Choroid plexus epithelial cell (primary cell): ENCODE measurements around the gene RPL18A.

Source experiments
- DNase-seq: peaks from one replicate; pipeline ENCODE4 v3.0.0-alpha.2; 2010; ENCODE audit warnings: low read depth
- H3K4me3 ChIP-seq: 2 replicates; pipeline ENCODE4 v1.5.1; 2011; ENCODE audit warnings: low read depth, mild to moderate bottlenecking, control low read depth, low read length, moderate library complexity
- CTCF ChIP-seq: conservative IDR thresholded peaks from 2 replicates; pipeline ENCODE4 v1.5.1; 2011; ENCODE audit warnings: low read depth, mild to moderate bottlenecking, control low read depth, inconsistent platforms, low read length, moderate library complexity

The RPL18A gene

GRCh38 chr19:17824339-17824738, 35.4 kb upstream of the RPL18A start:
- no peak overlapping the region for H3K4me3 ChIP-seq
- no peak for DNase-seq
- no peak for TF ChIP-seq CTCF

GRCh38 chr19:17826508-17827056, 33.1 kb upstream of the RPL18A start:
- TF ChIP-seq CTCF, result no peak
- H3K4me3 ChIP-seq, result no peak overlapping the region
- no peak for DNase-seq

GRCh38 chr19:17829855-17830566, 29.7 kb upstream of the RPL18A start:
- TF ChIP-seq CTCF, result no peak
- peak; percentile 33 for DNase-seq
- H3K4me3 ChIP-seq, result peak overlapping the region; percentile 31

- DNase-seq, result peak; percentile 84
- H3K4me3 ChIP-seq, result peak overlapping the region; percentile 31
- TF ChIP-seq CTCF, result no peak
Measured at GRCh38 chr19:17830567-17831418, 28.9 kb upstream of the RPL18A start.

DNA sequence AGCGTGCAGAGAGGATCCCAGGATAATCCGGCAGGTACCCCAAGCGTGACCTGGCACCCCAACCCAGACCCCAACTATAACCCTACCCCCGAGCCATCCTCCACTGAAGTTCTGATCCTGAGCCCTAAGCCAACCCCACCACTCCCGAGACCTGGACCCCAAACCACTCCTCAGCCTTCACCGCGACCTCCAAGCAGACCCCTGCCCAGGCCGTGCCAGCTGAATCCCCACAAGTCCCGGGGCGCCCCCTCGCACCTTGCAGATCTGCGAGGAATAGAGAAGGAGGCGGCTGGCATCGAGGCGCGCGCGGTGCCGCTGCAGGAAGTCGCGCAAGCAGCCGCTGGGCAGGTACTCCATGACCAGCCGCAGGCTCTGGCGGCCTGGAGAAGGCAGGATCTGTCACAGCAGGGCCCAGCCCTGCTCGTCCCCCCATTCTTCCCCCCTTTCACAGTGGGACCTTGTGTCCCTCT, 28.3 kb upstream of the RPL18A start:
- no peak overlapping the region for H3K4me3 ChIP-seq
- TF ChIP-seq CTCF, result no peak
- DNase-seq, result no peak

DNA sequence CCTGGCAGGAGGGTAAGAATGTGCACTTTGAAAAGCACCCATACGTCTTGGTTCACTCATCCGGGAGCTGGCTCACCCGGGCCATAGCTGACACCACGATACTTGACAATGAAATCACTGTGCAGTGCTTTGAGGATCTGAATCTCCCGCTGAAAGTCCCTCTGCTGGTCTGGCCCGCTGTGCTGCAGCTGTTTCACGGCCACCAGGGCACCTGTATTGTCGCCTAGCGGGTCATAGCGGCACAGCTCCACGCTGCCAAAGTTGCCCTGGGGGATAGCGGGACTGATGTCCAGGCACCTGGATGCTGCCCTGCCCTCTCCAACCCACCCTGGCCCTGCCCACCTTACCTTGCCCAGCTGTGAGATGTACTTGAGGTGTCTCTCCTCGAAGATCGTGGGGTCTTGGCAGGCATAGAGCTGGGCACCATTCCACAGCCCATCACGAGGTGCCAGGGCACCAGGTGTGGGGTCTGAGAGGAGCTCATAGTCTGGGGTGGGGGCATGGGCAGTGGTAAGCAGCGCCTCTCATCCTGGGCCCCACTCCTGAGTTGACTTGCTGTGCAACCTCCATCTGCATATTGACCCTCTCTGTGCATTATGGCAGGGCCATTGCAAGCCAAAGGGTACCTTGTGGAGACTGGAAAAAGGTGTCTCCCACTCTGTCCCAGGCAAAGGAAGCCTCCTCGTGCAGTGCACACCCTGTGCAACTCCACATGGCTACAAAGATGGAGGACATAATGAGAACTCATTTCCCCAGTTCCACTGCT, 27.1 kb upstream of the RPL18A start:
- H3K4me3 ChIP-seq, result no peak overlapping the region
- TF ChIP-seq CTCF, result no peak
- DNase-seq, result no peak
